ENCODE measurements around the gene ST3GAL5.

Gene ST3GAL5

GRCh38 chr2:85893428-85894258, 4.9 kb upstream of the ST3GAL5 start:
- Histone ChIP-seq H4K20me1 (ENCODE audit: insufficient read depth, low read length) (no peaks in the 10 kb centered on the region), H3K9ac (ENCODE audit: low read length) (no peak overlapping the region), H3K4me2 (ENCODE audit: low read depth, low read length) (no peak overlapping the region), H3K79me2 (ENCODE audit: low read length) (peaks cover 12% of the 10 kb centered on the region; the same call in 1 of the 2 replicates), H3K4me3 (ENCODE audit: low read length) (no peak overlapping the region), H3K27ac (ENCODE audit: low read length) (no peak overlapping the region), H3K27me3 (replicated peaks; ENCODE audit: insufficient read depth, low read length) (no peaks in the 10 kb centered on the region), H3K36me3 (replicated peaks; ENCODE audit: insufficient read depth, low read length) (no peaks in the 10 kb centered on the region), H3F3A (ENCODE audit: insufficient read depth, low read length) (peaks cover 10% of the 10 kb centered on the region), H3K9me2 (replicated peaks; ENCODE audit: insufficient read depth, low read length) (no peaks in the 10 kb centered on the region), H2AFZ (ENCODE audit: low read length) (no peak overlapping the region), H3K4me1 (ENCODE audit: low read length) (peaks cover 17% of the 10 kb centered on the region), H3K9me3 (replicated peaks; ENCODE audit: insufficient read depth, low read length) (no peaks in the 10 kb centered on the region)
- no peak for DNase-seq
- TF ChIP-seq EZH2phosphoT487 (IDR thresholded peaks at IDR 0.05; ENCODE audit: low read length) (no peak), EZH2 (optimal IDR thresholded peaks at IDR 0.05; ENCODE audit: low read depth, low read length) (no peak)
- TF ChIP-seq, protein P1, sequence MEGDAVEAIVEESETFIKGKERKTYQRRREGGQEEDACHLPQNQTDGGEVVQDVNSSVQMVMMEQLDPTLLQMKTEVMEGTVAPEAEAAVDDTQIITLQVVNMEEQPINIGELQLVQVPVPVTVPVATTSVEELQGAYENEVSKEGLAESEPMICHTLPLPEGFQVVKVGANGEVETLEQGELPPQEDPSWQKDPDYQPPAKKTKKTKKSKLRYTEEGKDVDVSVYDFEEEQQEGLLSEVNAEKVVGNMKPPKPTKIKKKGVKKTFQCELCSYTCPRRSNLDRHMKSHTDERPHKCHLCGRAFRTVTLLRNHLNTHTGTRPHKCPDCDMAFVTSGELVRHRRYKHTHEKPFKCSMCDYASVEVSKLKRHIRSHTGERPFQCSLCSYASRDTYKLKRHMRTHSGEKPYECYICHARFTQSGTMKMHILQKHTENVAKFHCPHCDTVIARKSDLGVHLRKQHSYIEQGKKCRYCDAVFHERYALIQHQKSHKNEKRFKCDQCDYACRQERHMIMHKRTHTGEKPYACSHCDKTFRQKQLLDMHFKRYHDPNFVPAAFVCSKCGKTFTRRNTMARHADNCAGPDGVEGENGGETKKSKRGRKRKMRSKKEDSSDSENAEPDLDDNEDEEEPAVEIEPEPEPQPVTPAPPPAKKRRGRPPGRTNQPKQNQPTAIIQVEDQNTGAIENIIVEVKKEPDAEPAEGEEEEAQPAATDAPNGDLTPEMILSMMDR (IDR thresholded peaks at IDR 0.05; ENCODE audit: low read length), result no peak

DNA sequence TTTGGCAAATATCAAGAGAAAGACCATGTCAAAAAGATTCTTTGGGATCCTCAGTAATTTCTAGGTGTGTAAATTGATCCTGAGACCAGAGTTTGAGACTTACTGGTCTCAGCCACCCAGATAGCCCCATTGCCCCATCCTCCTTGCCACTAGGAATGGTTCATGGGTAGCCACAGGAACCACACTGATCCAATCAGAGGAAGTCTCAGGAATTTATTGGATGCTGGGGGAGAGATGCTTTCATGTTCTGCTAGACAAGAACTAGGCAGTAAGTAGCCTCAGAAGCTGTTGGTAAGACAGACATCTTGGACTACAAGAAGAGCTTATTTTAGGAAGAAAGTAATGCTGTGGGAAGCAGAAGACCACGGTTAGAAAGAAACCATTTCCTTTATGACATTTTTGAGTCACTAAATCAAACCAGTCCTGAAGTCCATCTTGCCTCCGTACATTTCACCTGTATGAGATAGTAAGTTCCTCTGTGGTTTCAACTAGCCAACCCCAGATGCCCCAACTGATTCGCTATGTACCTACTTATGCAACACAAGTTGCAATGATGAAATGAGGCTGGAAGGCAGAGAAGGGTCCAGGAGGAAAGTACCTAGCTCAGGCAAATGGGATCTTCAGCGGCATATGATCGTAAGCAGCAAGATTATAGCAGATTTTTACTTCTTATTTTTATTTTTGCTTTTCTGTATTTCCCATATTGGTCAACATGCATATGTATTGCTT, 3.6 kb upstream of the ST3GAL5 start:
- H4K20me1 ChIP-seq (ENCODE audit: insufficient read depth, low read length), result no peaks in the 10 kb centered on the region
- no peak overlapping the region for H3K4me3 ChIP-seq (ENCODE audit: low read length)
- H2AFZ ChIP-seq (ENCODE audit: low read length), result no peak overlapping the region
- H3K36me3 ChIP-seq (replicated peaks; ENCODE audit: insufficient read depth, low read length), result no peaks in the 10 kb centered on the region
- no peak overlapping the region for H3K27ac ChIP-seq (ENCODE audit: low read length)
- peaks cover 15% of the 10 kb centered on the region for H3F3A ChIP-seq (ENCODE audit: insufficient read depth, low read length)
- H3K9me3 ChIP-seq (replicated peaks; ENCODE audit: insufficient read depth, low read length), result no peaks in the 10 kb centered on the region
- H3K4me1 ChIP-seq (ENCODE audit: low read length), result peaks cover 8% of the 10 kb centered on the region
- no peaks in the 10 kb centered on the region for H3K9me2 ChIP-seq (replicated peaks; ENCODE audit: insufficient read depth, low read length)
- H3K27me3 ChIP-seq (replicated peaks; ENCODE audit: insufficient read depth, low read length), result no peaks in the 10 kb centered on the region
- TF ChIP-seq EZH2phosphoT487 (IDR thresholded peaks at IDR 0.05; ENCODE audit: low read length) (no peak), EZH2 (optimal IDR thresholded peaks at IDR 0.05; ENCODE audit: low read depth, low read length) (no peak)
- TF ChIP-seq, protein P1 (IDR thresholded peaks at IDR 0.05; ENCODE audit: low read length), result no peak
- no peak overlapping the region for H3K4me2 ChIP-seq (ENCODE audit: low read depth, low read length)
- H3K79me2 ChIP-seq (ENCODE audit: low read length), result peaks cover 23% of the 10 kb centered on the region
- DNase-seq, result no peak
- no peak overlapping the region for H3K9ac ChIP-seq (ENCODE audit: low read length)

DNA sequence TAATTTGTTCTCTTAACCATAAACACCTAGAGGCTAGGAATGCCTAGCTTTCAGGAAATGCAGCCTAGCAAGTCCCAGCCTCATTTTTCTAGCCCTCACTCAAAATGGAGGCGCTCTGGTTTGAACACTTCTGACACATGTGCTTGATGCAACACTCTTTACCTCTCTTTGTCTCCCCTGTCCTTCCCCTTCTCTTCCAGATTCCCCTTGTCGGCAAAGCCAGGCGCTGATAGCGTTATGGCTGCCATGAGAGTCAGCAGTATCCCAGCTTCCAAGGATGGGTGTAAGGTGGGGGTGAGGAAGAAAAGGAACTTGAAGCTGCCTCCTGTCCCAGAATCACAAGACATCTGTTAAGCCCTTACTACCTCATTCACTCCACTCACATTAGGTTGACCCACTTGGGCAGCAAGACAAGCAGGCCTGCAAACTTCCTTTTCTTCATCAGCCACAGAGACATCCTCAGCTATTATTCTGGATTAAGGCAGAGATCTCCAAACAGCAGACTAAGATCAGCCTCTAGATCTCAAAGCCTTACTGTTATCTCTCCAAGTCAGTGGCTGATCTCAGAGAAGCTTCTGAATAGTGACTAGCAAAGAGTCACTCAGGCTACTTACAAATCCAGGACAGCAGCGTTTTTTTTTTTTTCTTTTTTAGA, 1.9 kb upstream of the ST3GAL5 start:
- Histone ChIP-seq H3K9ac (ENCODE audit: low read length) (peak overlapping the region; percentile 80; the same call in 1 of the 2 replicates), H3K9me2 (replicated peaks; ENCODE audit: insufficient read depth, low read length) (no peaks in the 10 kb centered on the region), H4K20me1 (ENCODE audit: insufficient read depth, low read length) (no peaks in the 10 kb centered on the region), H3K79me2 (ENCODE audit: low read length) (peaks cover 41% of the 10 kb centered on the region), H3K4me3 (ENCODE audit: low read length) (no peak overlapping the region), H3K27ac (ENCODE audit: low read length) (no peak overlapping the region), H3K27me3 (replicated peaks; ENCODE audit: insufficient read depth, low read length) (no peaks in the 10 kb centered on the region), H3K36me3 (replicated peaks; ENCODE audit: insufficient read depth, low read length) (no peaks in the 10 kb centered on the region), H3K9me3 (replicated peaks; ENCODE audit: insufficient read depth, low read length) (no peaks in the 10 kb centered on the region), H3F3A (ENCODE audit: insufficient read depth, low read length) (peaks cover 15% of the 10 kb centered on the region), H3K4me2 (ENCODE audit: low read depth, low read length) (peak overlapping the region; percentile 87; the same call in 1 of the 2 replicates), H2AFZ (ENCODE audit: low read length) (no peak overlapping the region), H3K4me1 (ENCODE audit: low read length) (peaks cover 20% of the 10 kb centered on the region)
- no peak for DNase-seq
- no peak for TF ChIP-seq EZH2phosphoT487 (IDR thresholded peaks at IDR 0.05; ENCODE audit: low read length)
